Activated effector memory CD4-positive, alpha-beta T cell treated with Interleukin-2 at 50 U/mL for 16 hours (primary cell): ENCODE data around the gene NIPBL.
"Not testable (repeated sequence)": the region's sequence is repeated elsewhere in the genome, so short reads cannot be mapped to it uniquely, and the experiment has no call there.

ENCODE experiments used
- DNase-seq: peaks from one replicate; pipeline ENCODE4 v3.0.0-alpha.2; 2020

NIPBL gene, protein sequence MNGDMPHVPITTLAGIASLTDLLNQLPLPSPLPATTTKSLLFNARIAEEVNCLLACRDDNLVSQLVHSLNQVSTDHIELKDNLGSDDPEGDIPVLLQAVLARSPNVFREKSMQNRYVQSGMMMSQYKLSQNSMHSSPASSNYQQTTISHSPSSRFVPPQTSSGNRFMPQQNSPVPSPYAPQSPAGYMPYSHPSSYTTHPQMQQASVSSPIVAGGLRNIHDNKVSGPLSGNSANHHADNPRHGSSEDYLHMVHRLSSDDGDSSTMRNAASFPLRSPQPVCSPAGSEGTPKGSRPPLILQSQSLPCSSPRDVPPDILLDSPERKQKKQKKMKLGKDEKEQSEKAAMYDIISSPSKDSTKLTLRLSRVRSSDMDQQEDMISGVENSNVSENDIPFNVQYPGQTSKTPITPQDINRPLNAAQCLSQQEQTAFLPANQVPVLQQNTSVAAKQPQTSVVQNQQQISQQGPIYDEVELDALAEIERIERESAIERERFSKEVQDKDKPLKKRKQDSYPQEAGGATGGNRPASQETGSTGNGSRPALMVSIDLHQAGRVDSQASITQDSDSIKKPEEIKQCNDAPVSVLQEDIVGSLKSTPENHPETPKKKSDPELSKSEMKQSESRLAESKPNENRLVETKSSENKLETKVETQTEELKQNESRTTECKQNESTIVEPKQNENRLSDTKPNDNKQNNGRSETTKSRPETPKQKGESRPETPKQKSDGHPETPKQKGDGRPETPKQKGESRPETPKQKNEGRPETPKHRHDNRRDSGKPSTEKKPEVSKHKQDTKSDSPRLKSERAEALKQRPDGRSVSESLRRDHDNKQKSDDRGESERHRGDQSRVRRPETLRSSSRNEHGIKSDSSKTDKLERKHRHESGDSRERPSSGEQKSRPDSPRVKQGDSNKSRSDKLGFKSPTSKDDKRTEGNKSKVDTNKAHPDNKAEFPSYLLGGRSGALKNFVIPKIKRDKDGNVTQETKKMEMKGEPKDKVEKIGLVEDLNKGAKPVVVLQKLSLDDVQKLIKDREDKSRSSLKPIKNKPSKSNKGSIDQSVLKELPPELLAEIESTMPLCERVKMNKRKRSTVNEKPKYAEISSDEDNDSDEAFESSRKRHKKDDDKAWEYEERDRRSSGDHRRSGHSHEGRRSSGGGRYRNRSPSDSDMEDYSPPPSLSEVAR (N-terminal part only)

GRCh38 chr5:36876299-36876964 is at the start of gene NIPBL:
Gene NIPBL (plus strand): TSS chr5:36876769. CDS start chr5:36953697, 76,928 bp downstream.
- DNase-seq: peak; percentile 85

GRCh38 chr5:36832274-36832673 is 44.3 kb upstream of the NIPBL start:
- no peak for DNase-seq

GRCh38 chr5:36836831-36837230 is 39.7 kb upstream of the NIPBL start:
- DNase-seq: no peak

GRCh38 chr5:36839489-36840476 is 36.8 kb upstream of the NIPBL start:
- no peak for DNase-seq

DNA sequence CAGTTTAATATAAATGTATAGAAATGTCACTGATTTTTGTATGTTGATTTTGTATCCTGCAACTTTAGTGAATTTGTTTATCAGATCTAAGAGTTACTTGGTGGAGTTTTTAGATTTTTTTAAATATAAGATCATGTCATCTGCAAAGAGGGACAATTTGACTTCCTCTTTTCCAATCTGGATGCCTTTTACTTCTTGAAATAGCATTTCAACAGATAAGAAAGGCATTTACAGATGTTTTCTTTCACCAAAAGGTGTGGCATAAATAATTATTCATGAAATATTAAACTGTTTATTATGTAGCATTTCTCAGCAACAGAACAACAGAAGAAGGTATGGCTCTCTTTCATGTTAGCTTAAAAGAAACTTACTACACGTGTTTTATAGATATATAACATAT is 34.9 kb upstream of the NIPBL start:
- no peak for DNase-seq

DNA sequence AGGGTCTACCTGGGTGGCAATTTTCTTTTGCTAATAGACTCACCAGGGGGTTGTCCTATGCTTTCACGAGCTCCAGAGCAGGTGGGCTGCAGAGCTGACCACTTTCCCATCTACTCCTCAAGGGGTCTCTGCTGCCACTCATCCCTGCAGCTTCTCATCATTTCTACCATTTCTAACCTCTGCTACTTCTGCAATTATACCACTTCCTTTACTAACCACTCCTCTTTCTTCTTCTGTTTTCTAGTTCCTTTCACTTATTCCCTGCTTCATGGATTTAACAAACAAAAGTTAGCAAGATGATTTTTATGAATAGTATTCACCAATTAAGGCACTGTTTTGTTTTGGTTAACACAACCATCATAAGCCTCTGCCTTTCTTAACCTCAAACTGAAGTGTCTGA is 34.5 kb upstream of the NIPBL start:
- DNase-seq: no peak

DNA sequence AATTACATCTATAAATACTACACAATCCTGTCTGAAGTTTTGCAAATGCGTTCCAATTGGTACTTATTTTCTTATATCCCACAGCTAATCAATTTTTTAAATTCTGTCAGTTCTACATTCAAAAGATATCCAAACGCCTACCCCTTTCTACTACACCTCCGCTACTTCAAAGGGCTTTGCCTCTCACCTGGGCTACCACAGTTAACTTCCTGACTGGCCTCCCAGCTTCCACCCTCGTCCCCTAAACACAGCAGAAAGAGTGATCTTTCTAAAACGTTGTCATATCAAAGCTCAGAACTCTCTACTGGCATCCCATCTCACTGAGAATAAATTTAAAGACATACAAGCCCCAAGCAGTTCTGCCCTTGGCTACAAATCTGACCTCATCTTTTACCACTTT is 32.3 kb upstream of the NIPBL start:
- DNase-seq: no peak

GRCh38 chr5:36848545-36848944 is 28.0 kb upstream of the NIPBL start:
- DNase-seq: not testable (repeated sequence)

DNA sequence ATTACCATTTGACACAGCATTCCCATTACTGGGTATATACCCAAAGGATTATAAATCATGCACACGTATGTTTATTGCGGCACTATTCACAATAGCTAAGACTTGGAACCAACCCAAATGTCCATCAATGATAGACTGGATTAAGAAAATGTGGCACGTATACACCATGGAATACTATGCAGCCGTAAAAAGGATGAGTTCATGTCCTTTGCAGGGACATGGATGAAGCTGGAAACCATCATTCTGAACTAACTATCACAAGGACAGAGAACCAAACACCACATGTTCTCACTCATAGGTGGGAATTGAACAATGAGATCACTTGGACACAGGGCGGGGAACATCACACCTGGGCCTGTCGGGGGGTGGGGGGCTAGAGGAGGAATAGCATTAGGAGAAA is 23.7 kb upstream of the NIPBL start:
- DNase-seq: not testable (repeated sequence)

DNA sequence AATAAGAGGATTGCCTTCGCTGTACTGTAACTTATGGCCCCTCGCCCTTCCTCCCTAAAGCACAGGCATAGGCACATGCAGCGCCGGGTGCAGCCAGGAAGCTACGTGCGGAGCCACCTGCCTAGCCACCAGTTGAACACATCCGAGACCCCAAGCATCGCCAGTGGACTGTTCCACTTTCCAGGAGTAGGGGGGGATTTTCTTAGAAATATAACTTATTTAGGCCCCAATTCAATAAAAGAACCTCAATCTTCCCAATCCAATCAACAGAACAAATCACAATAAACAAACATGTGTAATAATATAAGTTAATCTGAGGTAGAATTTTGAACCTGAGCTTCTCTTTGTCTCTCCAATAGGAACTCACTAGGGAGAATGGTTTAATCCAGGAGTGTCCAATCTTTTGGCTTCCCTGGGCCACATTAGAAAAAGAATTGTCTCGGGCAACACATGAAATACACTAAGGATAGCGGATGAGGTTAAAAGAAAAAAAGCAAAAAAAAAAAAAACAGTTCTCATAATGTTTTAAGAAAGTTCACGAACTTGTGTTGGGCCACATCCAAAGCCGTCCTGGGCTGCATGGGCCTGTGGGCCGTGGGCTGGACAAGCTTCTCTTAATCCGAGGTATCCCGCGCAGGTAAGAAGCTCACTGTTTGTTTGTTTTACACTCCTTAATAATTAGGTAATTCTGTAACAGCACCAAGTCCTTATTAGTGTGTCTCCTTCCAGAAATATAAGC is 22.0 kb upstream of the NIPBL start:
- no peak for DNase-seq

DNA sequence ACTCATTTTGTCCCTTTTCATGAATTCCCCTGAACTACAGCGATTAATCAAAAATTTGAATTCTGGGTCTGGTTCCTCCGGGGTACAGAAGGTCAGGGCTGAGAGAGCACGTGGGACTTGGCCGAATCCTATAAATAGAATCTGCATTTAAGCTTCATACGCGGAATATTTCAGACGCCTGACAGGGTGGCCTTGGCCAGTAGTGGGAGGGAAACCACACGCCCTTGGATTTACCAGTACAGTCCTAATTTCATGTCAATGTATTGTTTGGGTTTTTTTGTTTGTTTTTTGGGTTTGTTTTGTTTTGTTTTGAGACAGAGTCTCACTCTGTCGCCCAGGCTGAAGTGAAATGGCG is 21.5 kb upstream of the NIPBL start:
- DNase-seq: no peak

- no peak for DNase-seq
Observed at GRCh38 chr5:36861871-36862270, 14.7 kb upstream of the NIPBL start.

DNA sequence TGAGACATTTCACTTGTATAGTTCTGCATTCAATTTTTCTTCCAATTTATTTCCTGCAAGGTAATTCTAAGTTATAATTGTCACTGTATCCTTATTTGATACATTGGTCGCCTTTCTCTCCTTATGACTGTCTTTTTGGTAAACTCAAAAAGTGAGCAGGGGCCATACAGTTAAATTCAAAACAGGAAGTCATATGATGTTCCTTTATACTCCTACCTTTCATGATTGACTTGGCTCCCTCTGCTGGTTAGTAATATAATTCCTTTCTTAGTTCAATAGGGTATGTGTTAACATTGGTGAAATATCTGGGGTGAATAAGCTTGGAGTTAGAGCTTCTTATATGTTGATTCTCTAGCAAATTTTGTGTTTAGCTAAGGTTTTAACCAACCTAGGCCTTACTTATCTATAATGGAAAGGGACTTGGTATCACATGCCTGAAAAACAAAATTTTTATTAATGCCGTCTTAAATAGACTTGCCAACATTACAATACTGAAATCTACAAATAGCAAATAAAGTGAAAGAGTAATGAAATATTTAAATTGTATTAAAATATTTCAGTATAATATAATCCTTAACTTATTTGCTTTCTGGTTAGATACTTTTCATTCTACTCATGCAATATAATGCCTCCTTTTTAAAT is 6.0 kb upstream of the NIPBL start:
- no peak for DNase-seq

- DNase-seq: no peak
Observed at GRCh38 chr5:36874465-36874864, 2.1 kb upstream of the NIPBL start.

DNA sequence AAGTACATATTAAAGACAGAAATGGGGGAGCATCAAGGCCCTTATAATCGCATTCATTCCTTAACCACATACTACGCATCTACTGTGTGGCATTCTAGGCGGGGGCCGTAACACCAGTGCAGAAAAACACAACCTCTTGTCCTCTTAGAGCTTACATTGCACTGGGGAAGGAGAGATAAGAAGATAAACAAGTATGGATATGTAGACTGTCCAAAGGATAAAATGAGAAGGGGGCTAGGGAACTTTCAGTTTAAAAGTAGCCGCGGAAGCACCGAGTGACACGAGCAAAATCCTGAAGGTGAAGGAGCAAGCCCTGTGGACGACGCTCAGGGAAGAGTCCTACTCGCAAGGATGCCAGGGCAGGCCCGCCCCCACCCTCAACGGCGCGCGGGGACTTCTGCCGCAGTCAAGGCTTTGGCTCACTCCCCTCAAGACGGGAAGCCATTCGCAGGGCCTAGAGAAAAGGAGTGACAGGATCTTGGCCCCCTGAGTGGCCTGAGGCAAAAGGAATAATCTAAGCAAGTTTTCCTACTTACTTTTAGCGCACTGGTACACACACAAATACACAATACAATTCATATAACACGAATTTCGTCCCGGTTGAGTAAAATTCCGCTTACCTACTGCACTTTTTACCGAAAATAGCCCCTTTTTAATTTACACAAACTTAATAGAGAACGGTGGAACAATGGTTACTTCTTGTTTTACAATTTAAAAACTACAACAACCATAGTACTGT is 1.3 kb upstream of the NIPBL start:
- peak; percentile 28 for DNase-seq

DNA sequence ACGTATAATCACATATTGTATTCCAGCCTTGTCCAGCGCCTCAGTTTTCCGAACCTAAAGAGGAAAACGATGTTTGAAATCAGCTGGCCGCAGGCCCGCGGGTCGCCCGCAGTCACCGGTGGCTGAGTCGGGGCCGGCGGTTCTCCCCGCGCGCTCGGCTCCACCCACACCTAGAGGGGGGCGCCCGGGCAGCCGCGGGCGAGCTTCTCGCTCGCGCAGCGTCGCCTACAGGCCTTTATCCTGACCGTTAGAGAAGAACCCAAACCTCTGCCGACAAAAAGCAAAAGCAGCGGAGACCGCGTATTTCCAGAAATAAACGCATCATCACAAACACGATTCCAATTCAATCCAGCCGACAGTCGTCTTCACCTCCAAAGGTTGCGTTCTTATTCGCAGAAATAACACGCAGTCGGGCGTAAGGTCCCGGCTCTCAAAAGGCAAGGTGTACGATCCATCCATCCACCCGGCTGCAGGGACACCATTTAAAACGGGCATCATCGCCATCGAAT is 725 bp upstream of the NIPBL start:
- peak; percentile 69 for DNase-seq

GRCh38 chr5:36876965-36877666 is 547 bp downstream of the NIPBL start:
- peak; percentile 48 for DNase-seq

DNA sequence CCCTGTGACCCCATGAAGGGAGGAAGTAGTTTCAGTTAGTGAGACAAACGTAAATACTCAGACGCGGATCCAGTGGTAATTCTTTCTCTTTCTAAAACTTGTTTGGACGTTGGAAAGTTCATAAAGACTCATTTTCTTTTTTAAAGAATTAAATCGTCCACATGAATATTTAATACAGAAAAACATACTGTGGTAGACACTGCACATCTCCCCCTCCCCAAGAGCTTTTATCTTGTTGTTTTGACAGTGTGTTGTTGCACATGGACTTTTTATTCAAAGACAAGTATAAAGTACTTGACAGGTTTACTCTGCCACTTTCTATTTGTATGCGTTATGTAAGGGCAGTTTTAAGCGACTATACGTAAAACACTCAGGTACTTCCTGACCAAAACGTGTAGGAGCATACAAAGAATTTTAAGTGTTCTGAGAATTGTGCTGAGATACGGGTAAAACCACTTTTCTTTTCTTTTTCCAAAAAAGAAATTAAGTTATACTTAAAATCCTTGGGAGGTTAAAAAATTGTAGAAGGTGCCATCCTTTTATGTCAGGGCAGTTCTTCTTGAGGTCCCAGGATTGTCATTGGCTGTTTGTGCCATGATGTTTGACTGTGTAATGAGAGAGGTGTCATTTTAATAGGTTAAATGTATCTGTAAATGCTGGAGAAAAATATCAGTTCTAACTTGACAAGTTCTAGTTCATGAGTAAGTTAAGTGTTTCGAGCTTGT is 1.3 kb downstream of the NIPBL start:
- DNase-seq: no peak
